NCI-H146 treated with DMSO at 0.1 percent for 48 hours (cell line): ENCODE results near the gene ABCD2.
"Not testable (repeated sequence)": the region's sequence is repeated elsewhere in the genome, so short reads cannot be mapped to it uniquely, and the experiment has no call there.

Experiments
- DNase-seq: peaks from one replicate; lab custom pipeline; 2025; ENCODE audit not compliant: unreplicated experiment; lab: John Stamatoyannopoulos, UW

The ABCD2 gene

DNA sequence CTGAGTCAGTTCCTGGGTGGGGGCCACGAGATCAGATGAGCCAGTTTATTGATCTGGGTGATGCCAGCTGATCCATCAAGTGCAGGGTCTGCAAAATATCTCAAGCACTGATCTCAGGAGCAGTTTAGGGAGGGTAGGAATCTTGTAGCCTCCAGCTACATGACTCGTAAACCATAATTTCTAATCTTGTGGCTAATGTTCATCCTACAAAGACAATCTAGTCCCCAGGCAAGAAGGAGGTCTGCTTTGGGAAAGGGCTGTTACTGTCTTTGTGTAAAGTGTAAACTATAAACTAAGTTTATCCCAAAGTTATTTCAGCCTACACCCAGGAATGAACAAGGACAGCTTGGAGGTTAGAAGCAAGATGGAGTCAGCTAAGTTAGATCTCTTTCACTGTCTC lies 75.4 kb downstream of the ABCD2 start:
- not testable (repeated sequence) for DNase-seq

DNA sequence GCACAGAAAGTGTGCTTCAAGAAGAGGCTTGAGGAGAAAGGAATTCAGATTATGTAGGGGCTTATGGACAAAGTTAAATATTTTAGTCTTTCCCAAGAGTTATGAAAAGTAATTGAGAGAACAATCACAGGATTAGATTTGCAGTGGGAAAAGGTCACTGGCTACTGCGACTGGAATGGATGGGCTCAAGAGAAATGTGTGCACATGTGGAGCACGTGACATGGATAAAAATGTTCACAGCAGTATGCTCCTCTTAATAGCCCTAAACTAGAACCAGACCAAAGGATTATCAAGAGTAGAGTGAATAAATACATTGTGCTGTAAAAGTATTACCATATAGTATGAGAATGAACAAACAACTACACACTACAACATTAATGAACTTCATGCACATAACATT lies 78.1 kb downstream of the ABCD2 start:
- DNase-seq: no peak

DNA sequence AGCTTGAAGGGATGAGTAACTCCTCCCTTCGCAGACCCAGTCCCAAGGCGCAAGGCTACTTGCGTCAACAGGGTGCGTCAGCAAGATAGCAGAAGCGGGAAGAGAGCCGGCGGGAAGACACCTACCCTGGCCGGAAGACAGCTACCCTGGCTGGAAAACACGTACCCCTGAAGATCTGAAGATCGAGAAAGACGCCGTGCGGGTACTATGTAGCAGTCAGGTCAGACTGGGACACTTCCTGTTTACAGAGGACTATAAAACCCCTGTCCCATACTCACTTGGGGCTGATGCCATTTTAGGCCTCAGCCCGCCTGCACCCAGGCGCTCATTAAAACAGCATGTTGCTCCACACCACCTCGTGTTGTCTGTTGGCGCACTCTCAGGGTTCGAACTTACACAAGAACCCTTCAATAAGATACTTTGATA lies 80.9 kb downstream of the ABCD2 start:
- DNase-seq: no peak

DNA sequence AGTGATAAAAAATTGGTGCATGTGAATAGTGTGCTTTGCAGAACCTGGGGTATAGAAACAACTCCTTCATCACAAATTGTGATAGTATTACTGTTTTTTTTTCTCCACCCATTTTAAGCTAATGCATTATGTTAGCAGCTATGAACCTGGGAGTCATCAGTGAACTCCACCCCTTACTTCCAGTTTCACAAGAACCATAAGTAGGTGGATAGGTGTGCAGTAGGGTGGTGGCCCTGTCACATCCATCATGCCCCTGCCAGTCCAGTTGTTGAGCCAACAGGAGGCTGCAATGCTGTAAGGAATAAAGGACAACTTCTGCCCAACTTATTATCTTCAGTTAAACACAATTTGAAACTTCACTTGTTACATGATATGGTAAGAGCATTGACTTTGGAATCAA lies 85.7 kb downstream of the ABCD2 start:
- no peak for DNase-seq

DNA sequence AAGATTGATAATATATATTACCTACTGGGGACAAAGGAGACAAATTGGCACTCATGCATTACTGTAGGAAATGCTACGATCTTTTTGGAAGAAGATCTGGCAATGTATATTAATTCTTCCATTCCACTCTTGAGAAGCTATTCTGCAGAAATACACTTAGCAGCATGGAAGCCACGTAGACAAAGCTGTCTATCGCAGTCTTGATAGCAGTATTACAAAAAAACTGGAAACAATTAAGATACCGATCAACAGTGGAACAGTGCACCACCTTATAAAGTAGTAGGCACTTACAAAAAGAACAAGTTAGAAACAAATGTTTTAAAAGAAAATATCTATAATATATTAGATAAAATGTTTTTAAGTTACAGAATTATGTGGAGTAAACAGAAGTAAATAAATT lies 87.2 kb downstream of the ABCD2 start:
- no peak for DNase-seq

DNA sequence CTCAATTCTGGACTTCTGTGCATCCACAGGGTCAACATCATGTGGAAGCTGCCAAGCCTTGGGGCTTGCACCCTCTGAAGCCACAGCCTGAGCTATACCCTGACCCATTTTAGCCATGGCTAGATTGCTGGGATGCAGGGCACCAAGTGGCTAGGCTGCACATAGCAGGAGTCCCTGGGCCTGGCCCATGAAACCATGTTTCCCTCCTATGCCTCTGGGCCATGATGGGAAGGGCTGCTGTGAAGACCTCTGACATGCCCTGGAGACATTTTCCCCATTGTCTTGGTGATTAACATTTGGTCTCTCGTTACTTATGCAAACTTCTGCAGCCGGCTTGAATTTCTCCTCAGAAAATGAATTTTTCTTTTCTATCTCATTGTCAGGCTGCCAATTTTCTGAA lies 92.6 kb downstream of the ABCD2 start:
- no peak for DNase-seq

DNA sequence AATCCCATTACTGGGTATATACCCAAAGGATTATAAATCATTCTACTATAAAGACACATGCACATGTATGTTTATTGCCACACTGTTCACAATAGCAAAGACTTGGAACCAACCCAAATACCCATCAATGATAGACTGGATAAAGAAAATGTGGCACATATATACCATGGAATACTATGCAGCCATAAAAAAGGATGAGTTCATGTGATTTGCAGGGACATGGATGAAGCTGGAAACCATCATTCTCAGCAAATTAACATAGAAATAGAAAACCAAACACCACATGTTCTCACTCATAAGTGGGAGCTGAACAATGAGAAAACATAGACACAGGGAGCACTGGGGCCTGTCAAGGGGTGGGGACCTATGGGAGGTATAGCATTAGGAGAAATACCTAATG lies 97.4 kb downstream of the ABCD2 start:
- not testable (repeated sequence) for DNase-seq

DNA sequence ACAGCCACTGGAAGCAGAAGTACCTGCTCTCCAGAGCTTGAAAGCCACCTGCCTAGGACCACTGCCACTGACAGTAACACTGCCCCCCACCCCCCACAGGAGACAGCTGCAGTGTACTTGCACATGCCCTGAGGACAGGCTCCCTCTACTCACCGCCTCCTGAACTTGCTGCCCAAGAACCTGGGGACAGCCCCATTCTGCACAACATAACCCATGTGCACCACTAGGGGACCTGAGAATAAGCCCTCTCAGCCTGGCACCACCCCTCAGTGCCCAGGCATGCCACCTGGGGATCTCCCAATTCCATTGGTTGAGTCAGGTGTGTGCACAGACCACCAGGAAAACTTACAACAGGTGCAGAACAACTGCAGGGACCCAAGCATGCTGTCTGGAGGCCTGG lies 109.6 kb downstream of the ABCD2 start:
- DNase-seq: no peak

DNA sequence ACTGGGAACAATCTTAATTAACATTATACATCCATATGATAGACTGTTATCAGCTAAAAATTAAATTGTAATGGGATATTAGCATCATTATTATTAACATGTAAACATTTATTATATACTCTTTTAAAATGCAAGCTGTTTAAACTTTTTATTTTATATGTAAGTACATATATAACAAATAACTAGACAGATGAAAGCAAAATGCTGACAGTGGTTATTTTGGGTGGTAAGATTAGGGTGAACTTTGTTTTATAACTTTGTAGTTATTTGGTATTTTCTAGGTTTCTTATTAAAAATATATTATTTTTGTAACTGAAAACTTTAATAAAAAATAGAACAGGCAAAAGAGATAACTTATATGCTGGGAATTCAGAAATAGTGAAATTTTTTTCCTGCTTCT lies 114.0 kb downstream of the ABCD2 start:
- no peak for DNase-seq

DNA sequence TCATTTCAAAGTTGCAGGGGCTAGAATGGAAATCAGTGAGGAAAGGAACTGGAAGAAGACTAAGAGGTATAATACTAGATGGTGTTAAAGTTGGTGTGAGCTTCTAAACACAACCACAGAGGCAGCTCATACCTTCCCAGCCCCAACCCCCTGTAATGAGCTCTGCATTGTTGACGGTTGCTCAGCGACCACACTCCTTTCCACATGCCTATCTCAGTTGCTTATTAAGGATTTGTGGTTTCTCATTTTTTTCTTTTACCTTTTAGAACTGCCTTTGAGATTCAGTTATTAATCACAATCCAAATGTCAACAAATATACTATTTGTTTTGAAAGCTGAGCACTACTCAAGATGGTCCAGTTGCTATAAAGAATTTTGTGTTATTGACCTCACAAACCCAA lies 114.6 kb downstream of the ABCD2 start:
- DNase-seq: no peak

DNA sequence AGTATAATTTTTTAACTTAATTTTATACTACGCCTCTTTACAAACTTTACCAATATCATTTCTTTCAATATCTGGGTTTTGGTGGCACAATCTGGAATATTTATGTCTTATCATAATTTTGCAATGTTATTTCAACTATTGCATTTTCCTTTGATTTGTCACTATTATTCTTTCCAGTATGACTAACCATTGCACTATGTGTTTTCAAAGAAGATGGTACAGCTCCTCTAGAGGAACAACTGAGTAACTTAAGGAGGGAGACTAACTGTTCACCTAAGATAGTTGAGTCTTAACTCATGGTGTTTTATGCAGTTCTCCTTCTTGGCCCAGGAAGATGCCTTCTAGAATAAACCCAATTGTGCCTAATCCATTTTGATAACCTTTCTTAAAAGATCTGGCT lies 116.2 kb downstream of the ABCD2 start:
- no peak for DNase-seq

DNA sequence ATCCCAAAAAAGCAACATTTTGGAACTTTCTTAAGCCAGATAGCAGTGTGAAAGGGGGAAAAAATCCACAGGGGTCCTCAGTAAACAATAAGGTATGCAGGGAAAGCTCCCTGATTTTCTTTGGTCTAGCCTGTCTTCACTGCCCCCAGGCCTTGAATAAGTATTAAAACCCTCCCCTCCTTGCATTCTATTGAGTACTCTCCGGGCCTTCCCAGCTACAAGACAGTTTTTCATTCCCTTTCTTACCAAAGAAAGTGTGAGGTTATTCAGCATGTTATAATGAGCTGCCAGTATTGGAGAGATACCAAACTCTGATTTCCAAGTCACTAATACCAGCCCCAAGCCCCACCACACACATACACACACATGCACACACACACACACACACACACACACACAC lies 116.9 kb downstream of the ABCD2 start:
- DNase-seq: no peak
